Measurements from ENCODE around the gene FOXL2.

DNA sequence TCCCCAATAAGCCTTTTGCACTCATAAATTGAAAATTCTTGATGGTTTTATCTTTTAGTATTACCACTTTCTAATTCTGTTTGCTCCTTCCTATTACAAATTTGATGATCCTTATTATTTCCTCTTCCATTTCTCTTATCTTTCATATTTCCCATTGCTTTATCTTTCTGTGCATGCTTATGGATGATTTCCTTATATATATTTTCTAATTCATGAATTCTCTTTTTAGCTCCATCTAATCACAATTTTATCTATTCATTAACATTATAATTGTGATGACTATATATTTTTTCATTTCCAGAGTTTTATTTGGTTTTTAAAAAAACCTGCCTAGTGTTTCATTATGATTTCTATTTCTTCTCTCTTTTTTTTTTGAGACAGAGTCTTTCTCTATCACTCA lies 18.0 kb upstream of the FOXL2 start:
- no peak for TF ChIP-seq EZH2 (IDR thresholded peaks at IDR 0.05; ENCODE audit: borderline replicate concordance, low read depth, low read length, poor library complexity, severe bottlenecking)
- TF ChIP-seq, protein P1, sequence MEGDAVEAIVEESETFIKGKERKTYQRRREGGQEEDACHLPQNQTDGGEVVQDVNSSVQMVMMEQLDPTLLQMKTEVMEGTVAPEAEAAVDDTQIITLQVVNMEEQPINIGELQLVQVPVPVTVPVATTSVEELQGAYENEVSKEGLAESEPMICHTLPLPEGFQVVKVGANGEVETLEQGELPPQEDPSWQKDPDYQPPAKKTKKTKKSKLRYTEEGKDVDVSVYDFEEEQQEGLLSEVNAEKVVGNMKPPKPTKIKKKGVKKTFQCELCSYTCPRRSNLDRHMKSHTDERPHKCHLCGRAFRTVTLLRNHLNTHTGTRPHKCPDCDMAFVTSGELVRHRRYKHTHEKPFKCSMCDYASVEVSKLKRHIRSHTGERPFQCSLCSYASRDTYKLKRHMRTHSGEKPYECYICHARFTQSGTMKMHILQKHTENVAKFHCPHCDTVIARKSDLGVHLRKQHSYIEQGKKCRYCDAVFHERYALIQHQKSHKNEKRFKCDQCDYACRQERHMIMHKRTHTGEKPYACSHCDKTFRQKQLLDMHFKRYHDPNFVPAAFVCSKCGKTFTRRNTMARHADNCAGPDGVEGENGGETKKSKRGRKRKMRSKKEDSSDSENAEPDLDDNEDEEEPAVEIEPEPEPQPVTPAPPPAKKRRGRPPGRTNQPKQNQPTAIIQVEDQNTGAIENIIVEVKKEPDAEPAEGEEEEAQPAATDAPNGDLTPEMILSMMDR (conservative IDR thresholded peaks at IDR 0.05; ENCODE audit: low read depth, low read length) = no peak

Data from A673 (cell line).